SW 1271 (cell line): Measurements from ENCODE around the gene RHCG.
A peak's percentile ranks its signal among the peaks of the same experiment; 100 is the strongest.

ENCODE experiments used
- DNase-seq, 2 experiments: peaks; one replicate each; lab custom pipeline; 2025; lab: John Stamatoyannopoulos, UW

Gene RHCG

DNA sequence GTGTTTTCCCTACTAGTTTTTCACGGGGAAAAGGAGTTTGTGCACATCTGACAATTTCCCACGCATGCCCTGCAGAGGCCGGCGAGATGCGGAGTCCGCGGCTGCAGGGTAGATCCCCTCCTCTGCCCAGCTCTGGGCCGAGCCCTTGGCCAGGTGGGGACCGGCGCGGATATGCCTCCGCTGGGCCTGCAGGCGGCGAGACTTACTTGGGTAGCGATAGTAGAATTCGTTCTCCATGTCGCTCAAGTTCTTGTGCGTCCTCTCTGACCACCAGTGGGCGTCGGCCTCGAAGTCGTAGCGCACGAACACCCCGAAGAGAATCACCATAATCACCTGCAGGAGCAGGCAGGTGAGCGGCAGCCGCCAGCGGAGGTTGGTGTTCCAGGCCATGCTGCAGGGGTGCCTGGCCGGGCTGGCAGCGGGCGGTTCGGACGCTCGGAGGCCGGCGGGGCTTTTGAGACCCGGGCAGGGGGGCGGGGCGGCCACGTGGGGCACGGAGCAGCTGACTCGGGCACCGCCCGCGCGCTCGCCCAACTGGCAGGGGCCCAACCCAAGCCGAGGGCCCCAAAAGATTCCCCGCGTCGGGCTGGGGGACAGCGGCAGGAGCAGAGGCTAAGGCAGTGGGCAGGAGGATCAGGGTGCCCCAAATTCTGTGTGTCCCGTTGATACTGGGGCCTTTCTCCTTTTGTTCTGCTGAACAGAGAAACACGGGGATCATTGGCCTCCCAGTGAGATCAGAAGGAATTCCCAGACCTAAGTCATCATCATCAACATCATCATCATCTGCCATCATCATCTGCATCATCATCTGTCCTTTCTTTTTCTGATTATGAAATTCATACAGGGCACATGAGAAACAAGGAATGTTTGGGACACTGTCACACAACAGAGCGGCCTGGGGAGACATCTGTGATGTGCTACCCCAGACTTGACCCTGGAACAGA lies at the start of gene RHCG:
Gene RHCG (minus strand): TSS at position 429 of the 944 bp plus-strand sequence. CDS start 39 bp downstream, at position 390.
- DNase-seq = peak in 1 of 2 experiments; percentile 30

DNA sequence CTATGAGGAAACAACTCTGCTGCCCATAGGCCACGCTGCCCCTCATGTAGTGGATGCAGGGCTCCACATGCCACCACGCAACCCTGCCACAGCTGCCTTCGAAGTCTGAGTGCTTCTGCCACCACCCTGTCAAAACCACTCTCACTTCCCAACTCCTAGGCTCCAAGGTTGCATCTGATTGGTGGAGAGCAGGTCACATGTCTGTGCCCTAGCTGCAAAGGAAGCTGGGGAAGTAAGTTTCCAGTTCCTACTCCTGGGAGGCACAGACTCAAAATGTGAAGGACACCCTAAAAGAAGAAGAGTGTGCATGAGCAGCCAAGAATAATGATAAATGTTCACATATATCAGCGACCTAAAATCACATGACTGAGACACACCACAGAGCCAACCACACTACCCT lies 47.0 kb upstream of the RHCG start:
- DNase-seq = no peak

DNA sequence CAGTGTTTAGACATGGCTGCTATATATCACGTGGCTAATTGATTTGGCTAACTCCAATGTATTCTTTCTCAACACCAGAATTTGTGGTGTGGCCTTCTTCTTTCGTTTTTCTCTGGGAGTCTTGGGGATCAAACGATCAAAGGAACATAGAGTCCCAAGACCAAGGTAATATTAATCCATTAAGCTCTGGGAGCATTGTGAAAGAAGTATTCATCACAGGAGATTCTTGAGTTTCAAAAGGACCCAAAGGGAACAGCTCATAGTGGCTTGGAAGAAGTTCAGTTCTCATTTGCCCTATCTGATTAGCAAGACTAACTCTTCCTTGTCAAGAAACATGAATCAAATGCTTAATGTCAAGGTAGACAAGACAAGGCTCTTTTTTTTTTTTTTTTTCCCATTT lies 46.0 kb upstream of the RHCG start:
- DNase-seq = no peak

DNA sequence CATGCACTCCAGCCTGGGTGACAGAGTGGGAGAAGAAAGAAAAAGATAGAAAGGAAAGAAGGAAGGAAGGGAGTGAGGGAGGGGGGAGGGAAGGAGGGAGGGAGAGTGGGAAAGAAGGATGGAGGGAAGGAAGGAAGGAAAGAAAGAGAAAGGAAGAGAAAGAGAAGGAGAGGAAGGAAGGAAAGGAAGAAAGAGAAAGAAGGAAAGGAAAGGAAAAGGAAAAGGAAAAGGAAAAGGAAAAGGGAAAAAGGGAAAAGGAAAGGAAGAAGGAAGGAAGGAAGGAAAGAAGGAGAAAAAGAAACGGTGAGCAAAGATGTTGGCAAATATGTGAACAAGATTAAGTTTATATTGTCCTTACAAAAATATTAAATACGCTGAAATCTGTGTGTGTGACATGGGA lies 42.6 kb upstream of the RHCG start:
- no peak for DNase-seq

DNA sequence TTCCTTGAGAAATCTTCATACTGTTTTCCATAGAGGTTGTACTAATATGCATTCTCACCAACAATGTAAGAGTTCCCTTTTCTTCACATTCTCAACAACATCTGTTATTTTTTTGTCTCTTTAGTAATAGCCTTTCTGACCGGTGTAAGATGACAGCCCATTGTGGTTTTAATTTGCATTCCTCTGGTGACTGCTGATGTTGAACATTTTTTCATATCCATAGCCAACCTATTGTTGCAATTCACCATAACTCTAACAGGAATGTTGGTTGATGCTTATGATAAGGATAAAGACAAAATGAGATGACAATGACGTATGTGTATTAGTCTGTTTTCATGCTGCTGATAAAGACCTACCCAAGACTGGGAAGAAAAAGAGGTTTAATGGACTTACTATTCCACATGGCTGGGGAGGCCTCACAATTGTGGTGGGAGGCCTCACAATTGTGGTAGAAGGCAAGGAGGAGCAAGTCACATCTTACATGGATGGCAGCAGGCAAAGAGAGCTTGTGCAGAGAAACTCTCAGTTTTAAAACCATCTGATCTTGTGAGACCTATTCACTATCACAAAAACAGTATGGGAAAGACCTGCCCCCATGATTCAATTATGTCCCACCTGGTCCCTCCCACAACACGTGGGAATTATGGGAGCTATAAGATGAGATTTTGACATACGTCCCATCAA lies 37.6 kb upstream of the RHCG start:
- DNase-seq = no peak

DNA sequence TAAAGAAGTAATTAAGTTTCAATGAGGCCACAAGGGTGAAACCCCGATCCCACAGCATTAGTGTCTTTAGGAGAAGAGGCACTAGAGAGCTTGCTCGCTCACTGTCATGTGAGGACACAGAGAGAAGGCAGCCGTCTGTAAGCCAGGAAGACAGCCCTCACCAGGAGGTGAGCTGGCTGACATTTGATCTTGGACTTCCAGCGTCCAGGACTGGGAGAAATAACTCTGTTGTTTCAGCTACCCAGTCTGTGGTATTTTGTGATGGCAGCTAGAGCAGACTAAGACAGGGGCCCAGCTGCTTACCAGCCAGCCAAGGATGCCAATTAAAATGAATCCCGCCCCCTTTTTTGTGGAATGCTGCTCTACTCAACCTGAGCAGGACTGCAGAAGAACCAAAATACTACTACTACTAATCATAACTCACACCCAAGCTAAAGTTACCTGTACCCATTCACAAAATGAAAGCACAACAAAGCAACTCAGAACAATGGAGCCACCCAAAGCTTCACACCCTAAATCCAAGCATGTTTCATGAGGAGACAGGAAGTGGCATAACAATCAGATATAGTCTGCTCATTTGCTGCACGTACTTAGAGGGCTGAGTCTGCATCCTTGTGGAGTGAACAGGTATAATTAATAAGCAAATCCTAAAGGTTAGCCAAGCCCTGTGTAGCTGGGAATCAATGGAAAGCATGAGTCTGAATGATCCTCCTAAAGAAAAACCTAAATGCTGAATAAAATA lies 35.6 kb upstream of the RHCG start:
- DNase-seq = no peak

DNA sequence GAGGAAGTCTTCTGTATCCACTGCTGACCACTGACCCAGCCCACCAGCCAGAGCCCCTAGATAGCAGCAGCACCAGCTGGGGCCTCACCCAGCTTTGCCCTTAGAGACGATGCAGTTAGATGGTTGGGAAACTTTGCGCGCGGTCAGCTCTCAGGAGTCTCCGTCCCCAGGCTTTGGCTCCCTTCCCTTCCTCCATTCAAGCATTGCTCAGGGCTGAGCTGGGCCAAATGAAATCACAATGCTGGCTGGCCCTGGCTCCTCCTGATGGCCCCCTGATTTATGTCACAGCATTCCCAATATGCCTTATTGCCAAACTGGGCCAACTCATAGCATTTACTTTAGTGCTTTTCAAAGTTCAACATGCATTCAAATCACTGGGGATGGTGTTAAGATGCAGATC lies 34.6 kb upstream of the RHCG start:
- DNase-seq = no peak

DNA sequence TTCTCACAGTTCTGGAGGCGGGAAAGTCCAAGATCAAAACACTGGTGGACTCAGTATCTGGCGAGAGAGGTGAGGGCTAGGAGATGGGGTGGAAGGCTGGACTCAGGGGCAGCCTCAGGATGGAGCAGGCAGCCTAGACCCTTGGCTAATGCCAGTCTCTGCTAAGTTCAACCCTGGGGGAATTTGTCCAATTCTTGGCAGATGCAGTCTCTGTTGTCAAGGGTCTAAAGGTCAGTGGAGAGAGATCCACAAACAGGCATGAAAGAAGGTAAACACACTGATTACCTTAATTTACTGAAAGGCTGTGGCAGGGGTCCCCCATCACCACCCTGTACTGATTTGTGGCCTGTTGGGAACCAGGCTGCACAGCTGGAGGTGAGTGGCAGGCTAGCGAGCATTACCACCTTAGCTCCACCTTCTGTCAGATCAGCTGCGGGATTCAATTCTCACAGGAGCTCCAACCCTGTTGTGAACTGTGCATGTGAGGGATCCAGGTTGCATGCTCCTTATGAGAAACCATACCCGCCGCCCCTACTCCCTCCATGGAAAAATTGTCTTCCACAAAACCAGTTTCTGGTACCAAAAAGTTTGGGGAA lies 32.5 kb upstream of the RHCG start:
- no peak for DNase-seq

DNA sequence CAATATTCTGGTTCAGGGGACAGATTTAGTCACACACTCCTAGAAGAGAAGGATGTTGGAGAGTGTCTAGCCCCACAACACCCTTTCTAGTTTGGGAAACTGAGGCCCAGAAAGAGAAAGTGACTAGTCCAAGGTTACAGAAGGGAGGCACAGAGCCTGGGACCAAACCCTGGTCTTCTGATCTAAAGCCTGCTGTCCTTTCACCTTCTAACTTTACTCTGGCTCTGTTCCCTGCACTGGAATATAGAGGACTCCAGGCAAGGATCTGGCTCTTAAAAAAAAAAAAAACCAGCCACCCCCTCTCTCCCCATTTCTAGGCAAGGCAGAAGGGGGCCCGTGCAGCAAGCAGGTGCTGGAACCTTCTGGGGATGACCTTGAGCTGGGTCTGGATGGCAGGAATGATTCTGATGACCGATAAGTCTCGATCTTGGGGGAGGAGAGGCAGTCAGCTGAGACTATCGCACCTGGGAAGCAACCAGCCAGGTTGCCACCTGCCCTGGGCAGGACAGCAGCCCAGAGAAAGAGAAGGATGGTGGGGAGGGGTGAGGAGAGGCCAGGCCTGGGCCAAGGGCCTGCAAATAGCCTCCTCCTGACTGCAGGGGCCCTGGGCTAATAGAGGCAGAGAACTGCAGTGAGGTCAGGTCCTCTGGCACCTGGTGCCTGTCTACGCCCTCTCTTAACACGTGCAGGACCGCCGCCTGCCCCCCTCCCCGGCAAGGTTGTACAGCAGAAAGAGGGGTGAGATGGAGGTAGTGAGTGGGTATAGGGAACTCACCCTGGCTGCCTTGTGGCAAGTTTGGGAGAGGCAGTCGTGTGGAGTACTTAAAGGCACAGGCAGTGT lies 30.4 kb upstream of the RHCG start:
- no peak for DNase-seq

DNA sequence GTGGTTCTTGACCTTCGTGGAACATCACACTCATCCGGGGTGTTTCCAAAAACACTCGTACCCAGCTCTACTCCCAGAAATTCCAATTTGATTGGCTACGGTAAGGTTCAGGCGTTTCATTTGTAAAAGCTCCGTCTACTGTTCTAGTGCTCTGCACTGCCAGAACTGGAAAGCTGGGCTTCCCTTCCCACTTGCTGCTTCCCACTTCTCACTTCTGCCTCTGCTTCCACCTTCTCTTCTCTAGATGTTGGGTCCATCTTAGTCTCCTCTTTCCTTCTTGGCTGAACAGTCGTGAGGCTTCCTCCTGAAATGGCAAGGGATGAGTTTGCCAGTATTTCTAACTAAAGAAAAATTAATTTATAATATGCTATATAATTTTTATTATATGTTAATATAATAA lies 29.8 kb upstream of the RHCG start:
- no peak for DNase-seq

DNA sequence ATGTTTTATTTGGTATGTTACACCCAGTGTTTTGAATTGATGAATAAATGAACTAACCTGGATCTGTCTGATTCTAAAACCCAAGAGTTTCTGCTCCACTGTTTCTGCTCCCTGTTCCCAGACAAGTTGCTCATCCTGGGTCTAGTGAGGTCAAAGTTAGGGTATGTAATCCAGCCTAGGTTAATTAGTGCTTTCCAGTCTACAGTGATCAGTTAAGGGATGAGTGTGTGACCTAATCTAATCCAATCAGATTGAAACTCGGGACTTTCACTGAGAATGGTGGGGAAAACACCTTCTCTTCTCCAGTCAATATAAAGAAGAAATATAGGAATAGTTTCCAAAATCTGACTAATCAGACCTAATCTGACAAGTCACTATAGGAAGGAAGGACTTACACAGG lies 27.8 kb upstream of the RHCG start:
- no peak for DNase-seq

DNA sequence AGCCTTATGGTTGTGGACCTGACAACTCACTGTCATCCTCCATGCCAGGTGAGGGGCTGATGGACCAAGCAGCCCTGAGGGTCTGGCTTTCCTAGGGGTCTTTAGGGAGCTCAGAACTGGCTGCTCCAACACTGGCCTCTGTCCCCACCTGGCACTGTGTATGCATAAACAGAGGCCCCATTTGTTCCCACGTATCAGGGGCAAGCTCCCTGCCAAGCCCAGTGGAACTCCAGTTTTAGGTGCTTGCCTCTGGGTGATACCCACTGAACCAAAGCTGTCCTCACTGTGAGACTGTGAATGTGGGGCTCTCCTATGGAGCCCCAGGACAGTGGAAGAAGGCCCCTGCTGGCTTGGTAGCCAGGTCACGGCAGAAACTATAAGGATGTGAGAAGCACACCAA lies 26.7 kb upstream of the RHCG start:
- DNase-seq = no peak

DNA sequence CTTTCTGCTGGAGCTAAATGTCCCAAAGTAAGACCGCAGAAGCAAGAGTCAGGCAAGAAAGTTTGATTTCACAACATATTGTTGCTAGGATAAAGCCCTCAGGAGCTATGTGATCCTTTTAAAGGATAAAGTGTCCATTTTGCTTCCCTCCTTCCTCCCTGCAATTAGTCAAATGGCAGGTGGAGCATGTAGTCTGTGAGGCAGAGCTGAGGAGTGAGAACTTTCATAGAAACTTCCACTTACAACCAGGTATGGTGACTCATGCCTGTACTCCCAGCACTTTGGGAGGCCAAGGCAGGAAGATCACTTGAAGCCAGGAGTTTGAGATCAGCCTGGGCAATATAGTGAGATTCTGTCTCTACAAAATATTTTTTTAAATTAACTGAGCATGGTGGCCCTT lies 25.2 kb upstream of the RHCG start:
- DNase-seq = no peak

DNA sequence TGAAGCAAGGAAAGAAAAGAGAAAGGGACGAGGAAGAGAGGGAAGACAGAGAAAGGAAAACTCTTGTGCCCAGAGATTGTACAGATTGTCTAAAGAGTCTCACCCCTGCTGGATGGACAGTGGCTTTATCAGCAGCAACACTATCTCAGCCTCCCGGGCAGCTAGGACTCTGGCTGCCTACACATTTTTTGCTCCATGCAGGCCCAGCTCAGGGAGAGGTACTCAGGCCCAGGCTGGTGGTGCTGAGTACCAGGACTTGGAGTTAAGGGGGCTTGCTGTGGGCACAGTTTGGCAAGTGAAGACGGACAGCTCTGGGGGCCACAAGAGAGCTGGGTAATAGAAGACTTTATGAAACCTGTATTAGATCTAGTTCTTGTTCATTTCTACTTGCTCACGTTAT lies 19.1 kb upstream of the RHCG start:
- no peak for DNase-seq

DNA sequence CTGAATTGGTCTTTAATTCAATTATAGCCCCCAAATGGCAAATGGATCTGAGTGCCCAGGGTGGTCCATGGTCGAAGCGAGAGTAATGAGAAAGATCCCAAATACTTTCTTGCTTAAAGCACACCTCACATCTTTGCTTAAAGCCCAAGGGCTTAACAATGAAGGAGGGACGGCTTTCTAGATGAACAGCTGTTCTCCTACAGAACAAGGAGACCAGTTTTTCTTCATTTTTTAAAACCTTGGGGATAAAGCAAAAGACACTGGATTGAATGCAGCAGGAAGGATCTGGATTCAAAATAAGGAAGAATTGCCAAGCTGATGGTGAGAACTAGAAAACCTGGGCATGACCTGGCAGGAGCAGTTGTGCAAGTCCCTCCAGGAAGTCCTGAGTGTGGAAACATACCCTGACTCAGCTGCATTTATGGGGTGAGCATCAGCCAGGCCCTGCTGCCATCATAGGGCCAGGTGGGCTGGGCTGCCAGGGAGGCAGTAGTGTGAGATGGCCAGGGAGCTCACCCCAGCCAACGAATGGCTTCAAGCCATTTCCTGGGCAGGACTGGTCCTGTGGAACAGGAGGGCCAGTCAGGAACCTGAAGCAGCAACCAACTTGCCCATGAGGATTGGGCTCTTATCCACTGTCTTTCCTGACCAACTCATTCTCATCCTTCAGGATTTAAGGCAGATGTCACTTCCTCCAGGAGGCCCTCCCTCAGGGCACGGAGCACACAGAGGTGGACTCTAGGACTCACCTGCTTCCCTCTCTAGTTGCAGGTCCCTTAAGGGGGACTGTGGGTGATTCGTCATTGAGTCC lies 18.4 kb upstream of the RHCG start:
- DNase-seq = no peak

DNA sequence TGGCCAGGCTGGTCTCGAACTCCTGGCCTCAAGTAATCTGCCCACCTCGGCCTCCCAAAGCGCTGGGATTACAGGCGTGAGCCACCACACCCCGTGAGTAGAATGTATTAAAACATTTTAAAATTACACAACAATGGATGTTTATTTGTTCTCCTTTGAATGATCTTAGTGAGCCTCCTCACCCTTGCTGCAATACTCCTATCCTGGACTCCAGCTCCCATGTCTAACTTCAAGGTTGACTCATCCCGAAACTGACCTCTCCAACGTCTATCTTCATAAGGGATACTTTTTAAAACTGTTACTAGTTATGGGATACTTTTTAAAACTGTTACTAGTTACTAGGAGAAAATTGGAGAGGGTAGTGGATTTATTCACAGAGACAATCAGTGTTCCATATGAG lies 17.8 kb upstream of the RHCG start:
- no peak for DNase-seq

DNA sequence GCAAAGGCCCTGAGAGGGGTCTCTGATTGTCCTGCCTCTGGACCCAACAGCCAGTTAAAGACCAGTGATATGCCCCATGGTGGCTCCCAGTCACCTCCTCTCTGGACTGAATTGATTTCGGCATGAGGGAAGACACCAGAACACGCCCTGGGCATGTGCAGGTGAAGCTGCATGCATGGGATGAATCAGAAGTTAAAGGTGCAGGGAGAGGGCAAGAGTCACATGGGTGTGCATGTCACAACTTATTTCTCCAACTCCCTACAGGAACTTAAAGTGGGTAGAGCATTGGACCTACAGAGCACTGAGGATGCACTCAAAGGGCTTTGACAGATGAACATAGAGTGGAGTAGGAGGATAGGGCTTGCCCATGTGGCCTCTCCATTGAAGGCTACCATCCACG lies 16.9 kb upstream of the RHCG start:
- DNase-seq = no peak

DNA sequence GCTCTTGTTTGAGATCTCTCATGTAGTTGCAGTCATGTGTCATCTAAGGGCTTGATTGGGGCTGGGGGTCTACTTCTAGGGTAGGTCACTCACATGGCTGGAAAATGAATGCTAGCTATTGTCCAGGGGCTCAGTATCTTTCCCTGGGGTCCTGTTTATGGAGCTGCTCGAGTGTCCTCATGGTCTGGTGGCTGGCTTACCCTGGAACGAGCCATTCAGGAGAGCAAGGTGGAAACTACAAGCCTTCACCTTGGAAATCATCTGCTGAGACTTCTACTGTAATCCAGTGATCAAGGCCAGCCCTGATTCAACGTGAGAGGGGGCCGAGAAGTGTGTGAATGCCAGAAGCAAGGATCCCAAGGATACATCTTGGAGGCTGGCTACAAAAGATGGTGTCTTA lies 16.2 kb upstream of the RHCG start:
- DNase-seq = no peak

DNA sequence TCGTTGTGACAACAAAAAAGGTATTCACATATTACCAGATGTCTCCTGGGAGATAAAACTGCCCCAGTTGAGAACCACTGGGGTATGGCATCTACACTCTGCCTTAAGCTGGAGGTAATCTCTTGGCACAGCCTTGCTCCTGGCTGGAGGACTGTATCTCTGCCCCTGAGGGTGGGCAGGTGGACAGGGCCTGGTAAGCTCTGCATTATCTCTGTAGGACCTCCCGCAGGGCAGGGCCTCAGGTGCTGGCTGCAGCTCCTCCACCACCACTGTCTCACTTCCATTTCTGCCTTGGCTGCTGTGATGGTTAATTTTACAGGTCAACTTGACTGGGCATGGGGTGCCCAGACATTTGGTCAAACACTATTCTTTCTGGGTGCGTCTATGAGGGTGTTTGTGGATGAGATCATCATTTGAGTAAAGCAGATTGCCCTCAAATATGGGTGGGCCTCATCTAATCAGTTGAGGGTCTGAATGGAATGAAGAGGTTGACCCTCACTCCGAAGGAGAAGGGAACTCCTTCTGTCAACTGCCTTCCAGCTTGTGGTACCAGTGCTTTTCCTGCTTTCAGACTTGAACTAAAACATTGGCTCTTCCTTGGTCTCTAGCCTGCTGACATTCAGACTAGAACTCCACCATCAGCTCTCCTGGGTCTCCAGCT lies 9.8 kb upstream of the RHCG start:
- no peak for DNase-seq

DNA sequence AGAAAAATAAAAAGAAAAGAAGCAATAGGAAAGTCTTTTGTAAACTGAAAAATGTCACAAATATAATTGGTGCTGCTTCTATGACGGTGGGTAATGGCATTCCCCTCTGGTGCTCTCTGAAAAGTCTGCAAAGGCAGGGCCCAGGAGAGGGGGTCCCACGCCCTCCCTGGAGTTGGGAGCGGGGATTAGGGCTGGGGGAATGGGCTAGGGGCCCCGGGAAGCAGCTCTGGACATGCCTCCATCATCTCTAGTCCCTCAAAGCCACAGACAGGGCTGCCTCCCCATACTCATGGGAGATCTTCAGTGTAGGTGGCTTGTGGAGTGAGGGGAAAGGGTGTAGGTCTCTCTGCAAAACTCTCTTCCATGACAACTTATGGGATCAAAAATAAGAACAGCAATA lies 7.8 kb upstream of the RHCG start:
- no peak for DNase-seq
